Gastrocnemius medialis (tissue), 4 donors: ENCODE measurements around the gene TSPAN17. TPM values are rescaled to one million over a fixed set of nuclear protein-coding genes. Genes with fewer than 3 reads are reported as not detected.

Experiments used
- ATAC-seq, 2 donors: fragments of 150-250 bp; one replicate each; pipeline ENCODE4 v1.9.1; 2016
- DNase-seq, 2 donors: peaks; one replicate each; pipeline ENCODE4 v3.0.0-alpha.2; 2019
- H3K27ac ChIP-seq, 4 donors: fragments of 200-600 bp; sonication (generic); 1 replicate in 1 of 4; 2 replicates in 3 of 4; pipeline ENCODE4 v1.5.1; 2016 to 2018; ENCODE audit warnings: mild to moderate bottlenecking in 2 of 4, moderate library complexity in 1 of 4
- H3K27me3 ChIP-seq, 3 donors: fragments of 200-600 bp; sonication (generic) in 2 of 3; 1 replicate in 1 of 3; 2 replicates in 2 of 3; pipeline versions ENCODE4 v1.5.1 to v1.6.0; 2016 to 2019; ENCODE audit warnings: mild to moderate bottlenecking in 1 of 3, moderate library complexity in 1 of 3
- H3K36me3 ChIP-seq, 2 donors: fragments of 200-600 bp; sonication (generic) in 1 of 2; one replicate each; pipeline ENCODE4 v1.5.1; 2017 to 2018
- H3K4me1 ChIP-seq, 2 donors: fragments of 200-600 bp; sonication (generic) in 1 of 2; one replicate each; pipeline ENCODE4 v1.5.1; 2016 to 2017; ENCODE audit warnings: mild to moderate bottlenecking in 2 of 2
- H3K4me3 ChIP-seq, 4 donors: fragments of 200-600 bp; sonication (generic) in 3 of 4; 1 replicate in 1 of 4; 2 replicates in 3 of 4; pipeline ENCODE4 v1.5.1; 2016 to 2019; ENCODE audit warnings: mild to moderate bottlenecking in 2 of 4
- H3K9me3 ChIP-seq, 3 donors: fragments of 200-600 bp; sonication (generic) in 2 of 3; 1 replicate in 1 of 3; 2 replicates in 2 of 3; pipeline ENCODE4 v1.5.1; 2016 to 2019
- CTCF ChIP-seq, 5 experiments: fragments of 450-650 bp in 3 of 5; fragments of 200-600 bp in 2 of 5; sonication (generic) in 2 of 5; IDR thresholded peaks in 4 of 5; conservative IDR thresholded peaks in 1 of 5; 1 replicate in 4 of 5; 2 replicates in 1 of 5; pipeline ENCODE4 v1.5.1; 2016 to 2019; ENCODE audit warnings: antibody characterized with exemption in 5 of 5, mild to moderate bottlenecking in 3 of 5, moderate library complexity in 3 of 5
- POLR2A ChIP-seq, 2 donors: fragments of 450-650 bp; IDR thresholded peaks; one replicate each; pipeline ENCODE4 v1.6.1; 2017; ENCODE audit warnings: antibody characterized with exemption in 2 of 2, mild to moderate bottlenecking in 2 of 2, moderate library complexity in 2 of 2
- in situ Hi-C, 4 donors: fragments of 200-750 bp; cut with MboI; loops; one replicate each; pipeline versions ENCODE4 v1.15.0 to v1.8.0; 2017; ENCODE audit warnings: low sequenced_read_pairs in 4 of 4
- intact Hi-C: fragments of 100-400 bp; cut with DNase I; formaldehyde crosslinking; loops from one replicate; pipeline ENCODE4 v1.15.1; 2023; ENCODE audit warnings: low total_unique reads
- total RNA-seq, 4 donors: library from RNA; depleted of rRNA; stranded (reverse); fragments of >200 nt; gene quantifications; one replicate each; pipeline versions ENCODE4 v1.1.0 to v1.2.3, GENCODE V29; 2016

The TSPAN17 gene
- total RNA-seq, 4 donors from 2014 or later, result 13.3 to 35.7 (median 27.2) TPM

- Histone ChIP-seq H3K4me3 (no peak overlapping the region), H3K9me3 (no peaks in the 10 kb centered on the region), H3K36me3 (no peaks in the 10 kb centered on the region), H3K27ac (no peak overlapping the region), H3K4me1 (no peaks in the 10 kb centered on the region), H3K27me3 (peaks cover 18 to 25% (median 21%) of the 10 kb centered on the region in 3 donors)
- intact Hi-C loops (no loop called here), in situ Hi-C loops (loop anchor here in 2 of 4 donors (25.0 kb wide), 2 partner anchors 297 to 447 kb away; no protein-coding TSS in a partner anchor)
- no peak for DNase-seq
- no peak for TF ChIP-seq POLR2A (IDR thresholded peaks at IDR 0.05)
- no peak for ATAC-seq
Measured at GRCh38 chr5:176665517-176665916, 18.2 kb downstream of the TSPAN17 start.

DNA sequence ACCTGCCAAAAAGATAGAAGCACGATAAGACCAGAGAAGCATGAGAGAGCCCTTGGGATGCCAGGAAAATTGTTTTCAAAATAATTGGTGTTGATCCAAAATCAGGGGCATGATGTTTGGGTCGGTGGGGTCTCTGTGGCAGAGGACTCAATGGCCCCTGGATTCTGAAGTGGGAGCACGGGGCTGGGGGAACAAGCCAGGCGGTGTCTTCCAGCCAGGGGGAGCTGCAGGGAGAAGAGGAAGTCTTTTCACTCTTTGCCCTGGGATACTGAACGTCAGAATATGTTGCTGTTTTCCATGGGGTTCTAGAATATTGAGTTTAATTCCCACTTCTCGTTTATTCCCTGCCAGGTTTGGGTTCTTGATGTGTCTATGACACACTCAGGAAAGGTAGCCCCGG, 20.4 kb downstream of the TSPAN17 start:
- no peak for ATAC-seq
- no peak overlapping the region for H3K27ac ChIP-seq
- intact Hi-C loops (no loop called here), in situ Hi-C loops (loop anchor here in 2 of 4 donors (25.0 kb wide), 2 partner anchors 295 to 445 kb away; no protein-coding TSS in a partner anchor)
- peaks cover 17 to 25% (median 18%) of the 10 kb centered on the region in 3 donors for H3K27me3 ChIP-seq
- no peak overlapping the region for H3K4me3 ChIP-seq
- no peaks in the 10 kb centered on the region for H3K4me1 ChIP-seq
- H3K36me3 ChIP-seq, result no peaks in the 10 kb centered on the region
- DNase-seq, result no peak
- no peak for TF ChIP-seq CTCF (IDR thresholded peaks at IDR 0.05 in 4 of 5, conservative IDR thresholded peaks at IDR 0.05 in 1 of 5)
- no peak for TF ChIP-seq POLR2A (IDR thresholded peaks at IDR 0.05)
- H3K9me3 ChIP-seq, result no peaks in the 10 kb centered on the region

DNA sequence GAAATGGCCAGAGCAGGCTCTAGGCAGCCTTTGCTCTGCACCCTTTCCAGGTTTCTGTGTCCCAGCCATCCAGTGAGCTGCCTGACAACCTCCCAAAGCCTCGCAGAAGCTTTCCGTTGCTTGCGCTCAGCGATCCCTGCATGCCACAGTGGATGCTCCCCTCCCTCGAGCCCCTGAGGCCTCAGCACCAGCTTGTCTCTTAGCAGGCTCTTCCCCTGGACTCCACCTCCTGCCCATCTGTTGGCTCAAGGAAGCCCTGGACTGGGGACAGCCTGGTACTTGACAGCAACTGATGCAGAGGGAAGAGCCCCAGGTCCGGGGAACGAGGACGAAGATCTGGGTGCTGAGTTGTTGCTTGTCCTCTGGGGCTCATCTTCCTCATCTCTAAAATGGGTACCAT, 23.2 kb downstream of the TSPAN17 start:
- no peak for TF ChIP-seq POLR2A (IDR thresholded peaks at IDR 0.05)
- no peak for TF ChIP-seq CTCF (IDR thresholded peaks at IDR 0.05 in 4 of 5, conservative IDR thresholded peaks at IDR 0.05 in 1 of 5)
- ATAC-seq (no peak), DNase-seq (no peak)
- Histone ChIP-seq H3K36me3 (no peaks in the 10 kb centered on the region), H3K27me3 (peaks cover 0 to 6% (median 4%) of the 10 kb centered on the region in 3 donors), H3K9me3 (no peaks in the 10 kb centered on the region), H3K4me3 (no peak overlapping the region), H3K4me1 (peaks cover 0 to 7% of the 10 kb centered on the region in 2 donors), H3K27ac (no peak overlapping the region)
- intact Hi-C loops, result no loop called here
- in situ Hi-C loops, result loop anchor here in 2 of 4 donors (25.0 kb wide), 2 partner anchors 292 to 442 kb away; no protein-coding TSS in a partner anchor

- H3K4me1 ChIP-seq, result peaks cover 0 to 16% of the 10 kb centered on the region in 2 donors
- no peak for TF ChIP-seq POLR2A (IDR thresholded peaks at IDR 0.05)
- no peak for TF ChIP-seq CTCF (IDR thresholded peaks at IDR 0.05 in 4 of 5, conservative IDR thresholded peaks at IDR 0.05 in 1 of 5)
- DNase-seq (no peak), ATAC-seq (no peak)
- no peaks in the 10 kb centered on the region for H3K36me3 ChIP-seq
- peaks cover 0 to 6% (median 4%) of the 10 kb centered on the region in 3 donors for H3K27me3 ChIP-seq
- H3K27ac ChIP-seq, result no peak overlapping the region
- no peaks in the 10 kb centered on the region for H3K9me3 ChIP-seq
- H3K4me3 ChIP-seq, result no peak overlapping the region
- intact Hi-C loops (no loop called here), in situ Hi-C loops (loop anchor here in 2 of 4 donors (25.0 kb wide), 2 partner anchors 291 to 441 kb away; no protein-coding TSS in a partner anchor)
Measured at GRCh38 chr5:176671399-176671798, 24.1 kb downstream of the TSPAN17 start.

DNA sequence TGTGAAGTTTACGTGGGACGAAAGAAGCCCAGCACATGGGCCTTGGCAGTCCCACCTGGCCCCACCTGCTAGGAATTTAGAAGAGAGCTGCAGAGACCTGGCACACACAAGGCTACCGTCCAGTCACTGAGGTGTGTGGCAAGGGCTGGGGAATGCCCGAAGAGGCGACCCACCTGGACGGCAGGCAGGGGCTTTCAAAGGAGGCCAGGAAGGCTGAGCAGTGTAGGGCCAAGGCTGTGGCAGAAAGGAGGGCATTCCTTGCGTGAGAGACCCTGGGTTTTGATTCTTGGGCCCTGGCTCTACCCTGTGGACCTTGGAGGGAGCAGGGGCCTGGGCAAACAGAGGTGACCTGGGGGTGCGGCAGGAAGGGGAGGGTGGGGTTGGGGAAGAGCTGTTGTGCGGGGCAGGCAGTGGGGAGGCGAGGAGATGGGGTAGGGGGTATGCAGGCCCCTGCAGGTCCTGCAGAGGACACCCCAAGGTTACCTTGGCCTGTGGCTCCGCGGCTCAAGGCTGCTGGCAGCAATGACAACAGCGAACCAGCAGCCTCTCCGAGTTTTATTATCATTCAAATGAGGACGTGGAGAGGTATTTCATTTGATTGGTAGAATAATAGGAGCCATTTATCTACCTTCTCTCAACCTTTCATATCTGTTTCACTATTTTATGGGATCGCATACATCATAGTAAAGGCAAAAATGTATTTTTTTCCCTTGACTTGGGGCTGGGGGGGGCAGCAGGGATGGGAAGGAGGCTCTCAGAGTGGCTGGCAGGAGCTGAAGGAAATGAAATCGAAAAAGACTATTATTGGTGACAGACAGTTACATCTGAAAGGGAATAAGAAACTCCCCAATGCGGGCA, 24.8 kb downstream of the TSPAN17 start:
- no peaks in the 10 kb centered on the region for H3K9me3 ChIP-seq
- peaks cover 0 to 6% (median 4%) of the 10 kb centered on the region in 3 donors for H3K27me3 ChIP-seq
- TF ChIP-seq CTCF (IDR thresholded peaks at IDR 0.05 in 4 of 5, conservative IDR thresholded peaks at IDR 0.05 in 1 of 5) (no peak), POLR2A (IDR thresholded peaks at IDR 0.05) (no peak)
- H3K4me3 ChIP-seq, result no peak overlapping the region
- no peaks in the 10 kb centered on the region for H3K36me3 ChIP-seq
- ATAC-seq, result no peak
- in situ Hi-C loops, result loop anchor here in 2 of 4 donors (25.0 kb wide), 2 partner anchors 290 to 440 kb away; no protein-coding TSS in a partner anchor
- intact Hi-C loops, result no loop called here
- H3K4me1 ChIP-seq, result peaks cover 0 to 23% of the 10 kb centered on the region in 2 donors
- no peak for DNase-seq
- H3K27ac ChIP-seq, result no peak overlapping the region
